ENCODE data around the gene MYO18B.

DNA sequence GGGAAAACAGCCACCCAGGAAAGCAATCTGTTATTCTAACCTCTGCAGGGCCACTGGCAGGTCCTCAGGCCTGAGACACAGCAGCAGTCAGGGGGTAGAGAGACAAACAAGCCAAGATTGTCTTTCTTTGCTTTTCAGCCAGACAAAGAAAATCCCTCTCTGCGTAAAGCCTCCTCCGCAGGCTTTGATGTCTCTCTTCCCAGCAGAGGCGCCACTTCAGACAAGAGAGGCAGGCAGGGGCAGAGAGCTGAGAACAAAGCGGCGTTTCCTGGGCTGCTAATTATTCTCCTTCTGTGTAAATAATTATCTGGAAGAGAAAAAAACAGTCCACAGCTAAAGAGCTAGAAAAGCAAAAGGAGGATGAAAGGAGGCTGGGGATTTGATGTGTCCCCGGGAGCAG is 324.5 kb downstream of the MYO18B start:
- TF ChIP-seq ZNF274 (IDR thresholded peaks at IDR 0.05; ENCODE audit: low read depth, low read length) (no peak), SUZ12 (IDR thresholded peaks at IDR 0.05; ENCODE audit: extremely low read depth, insufficient read depth, insufficient read length) (no peak)
